ENCODE data around the gene PLCZ1.

DNA sequence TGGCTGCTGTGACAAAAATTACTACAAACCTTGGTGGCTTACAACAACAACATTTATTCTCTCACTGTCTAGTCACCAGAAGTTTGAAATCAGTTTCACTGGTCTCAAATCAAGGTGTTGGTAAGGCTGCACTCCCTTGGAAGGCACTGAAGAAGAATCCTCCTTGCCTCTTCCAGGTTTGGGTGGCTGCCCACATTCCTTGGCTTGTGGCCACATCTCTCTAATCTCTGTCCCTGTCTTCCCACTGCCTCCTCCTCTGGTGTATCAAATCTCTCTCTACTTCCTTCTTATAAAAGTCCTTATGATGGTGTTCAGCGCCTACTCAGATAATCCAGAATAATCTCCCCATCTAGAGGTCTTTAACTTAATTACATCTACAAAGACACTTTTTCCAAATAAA, 31.0 kb downstream of the PLCZ1 start:
- TF ChIP-seq, protein P1, sequence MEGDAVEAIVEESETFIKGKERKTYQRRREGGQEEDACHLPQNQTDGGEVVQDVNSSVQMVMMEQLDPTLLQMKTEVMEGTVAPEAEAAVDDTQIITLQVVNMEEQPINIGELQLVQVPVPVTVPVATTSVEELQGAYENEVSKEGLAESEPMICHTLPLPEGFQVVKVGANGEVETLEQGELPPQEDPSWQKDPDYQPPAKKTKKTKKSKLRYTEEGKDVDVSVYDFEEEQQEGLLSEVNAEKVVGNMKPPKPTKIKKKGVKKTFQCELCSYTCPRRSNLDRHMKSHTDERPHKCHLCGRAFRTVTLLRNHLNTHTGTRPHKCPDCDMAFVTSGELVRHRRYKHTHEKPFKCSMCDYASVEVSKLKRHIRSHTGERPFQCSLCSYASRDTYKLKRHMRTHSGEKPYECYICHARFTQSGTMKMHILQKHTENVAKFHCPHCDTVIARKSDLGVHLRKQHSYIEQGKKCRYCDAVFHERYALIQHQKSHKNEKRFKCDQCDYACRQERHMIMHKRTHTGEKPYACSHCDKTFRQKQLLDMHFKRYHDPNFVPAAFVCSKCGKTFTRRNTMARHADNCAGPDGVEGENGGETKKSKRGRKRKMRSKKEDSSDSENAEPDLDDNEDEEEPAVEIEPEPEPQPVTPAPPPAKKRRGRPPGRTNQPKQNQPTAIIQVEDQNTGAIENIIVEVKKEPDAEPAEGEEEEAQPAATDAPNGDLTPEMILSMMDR (IDR thresholded peaks at IDR 0.05; ENCODE audit: low read depth, low read length, poor library complexity, severe bottlenecking), result no peak
- TF ChIP-seq EZH2phosphoT487 (IDR thresholded peaks at IDR 0.05; ENCODE audit: borderline replicate concordance, low read length), result no peak
